Measurements from ENCODE around the gene ZCWPW1.

The ZCWPW1 gene

DNA sequence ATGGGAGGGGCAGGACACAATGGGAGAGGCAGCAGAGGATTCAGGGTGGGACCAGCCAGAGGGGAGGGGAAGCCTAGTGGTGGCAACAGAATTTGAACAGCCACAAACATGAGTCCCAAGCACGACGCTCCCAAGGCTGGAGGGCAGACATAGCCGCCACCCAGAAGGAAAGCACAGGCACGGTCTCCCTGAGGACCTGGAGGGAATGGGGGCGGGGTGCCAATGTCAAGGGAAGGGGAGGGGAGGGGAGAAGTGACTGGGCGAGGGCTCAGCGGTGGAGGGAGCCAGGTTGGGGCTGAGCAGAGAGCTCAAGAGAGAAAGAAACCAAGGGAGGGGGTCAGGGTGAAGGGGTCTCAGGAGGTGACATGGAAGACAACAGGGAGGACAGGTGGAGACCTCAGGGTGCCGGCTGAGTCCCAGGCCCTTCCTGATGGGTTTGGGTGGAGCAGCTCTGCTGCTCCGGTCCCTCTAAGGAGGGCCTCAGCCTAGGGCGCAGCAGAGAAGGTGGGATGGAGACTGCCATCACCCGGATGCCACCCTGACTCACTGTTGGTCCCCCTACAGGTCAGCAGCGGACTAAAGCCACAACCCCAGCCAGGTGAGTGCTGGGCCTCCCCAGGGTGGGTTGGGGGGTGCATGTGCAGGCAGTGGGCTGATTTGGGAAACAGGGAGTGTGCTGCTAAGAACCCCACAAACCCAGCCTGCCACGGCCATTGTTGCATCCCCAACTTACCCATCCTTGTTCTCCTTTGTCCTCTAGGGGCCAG, 31.0 kb downstream of the ZCWPW1 start:
- DNase-seq (ENCODE audit: low read depth) = no peak
- in situ Hi-C loops (cut with HindIII; ENCODE audit: low sequenced_read_pairs) = no loop called here
- no peak for TF ChIP-seq CTCF (IDR thresholded peaks at IDR 0.05; ENCODE audit: low read depth, low read length, missing control alignments)
- H3K4me3 ChIP-seq (ENCODE audit: low read depth, low read length) = no peak overlapping the region

DNA sequence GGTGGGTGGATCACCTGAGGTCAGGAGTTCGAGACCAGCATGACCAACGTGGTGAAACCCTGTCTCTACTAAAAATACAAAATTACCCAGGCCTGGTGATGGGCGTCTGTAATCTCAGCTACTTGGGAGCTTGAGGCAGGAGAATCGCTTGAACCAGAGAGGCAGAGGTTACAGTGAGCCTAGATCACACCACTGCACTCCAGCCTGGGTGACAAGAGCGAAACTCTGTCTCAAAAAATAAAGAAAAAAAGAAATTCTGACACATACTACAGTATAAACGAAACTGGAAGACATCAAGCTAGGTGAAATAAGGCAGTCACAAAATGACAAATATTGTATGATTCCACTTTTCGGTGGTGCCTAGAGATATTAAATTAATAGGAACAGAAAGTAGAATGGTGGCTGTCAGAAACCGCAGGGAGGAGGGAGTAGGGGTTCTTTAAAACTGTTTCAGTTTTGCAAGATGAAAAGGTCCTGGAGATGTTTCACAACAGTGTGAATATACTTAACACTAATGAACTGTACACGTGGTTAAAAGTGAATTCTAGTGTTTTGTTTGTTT, 32.0 kb downstream of the ZCWPW1 start:
- H3K4me3 ChIP-seq (ENCODE audit: low read depth, low read length) = no peak overlapping the region
- TF ChIP-seq CTCF (IDR thresholded peaks at IDR 0.05; ENCODE audit: low read depth, low read length, missing control alignments) = no peak
- DNase-seq (ENCODE audit: low read depth) = no peak
- in situ Hi-C loops (cut with HindIII; ENCODE audit: low sequenced_read_pairs) = no loop called here

- in situ Hi-C loops (cut with HindIII; ENCODE audit: low sequenced_read_pairs) = no loop called here
- no peak for DNase-seq (ENCODE audit: low read depth)
- TF ChIP-seq CTCF (IDR thresholded peaks at IDR 0.05; ENCODE audit: low read depth, low read length, missing control alignments) = no peak
- H3K4me3 ChIP-seq (ENCODE audit: low read depth, low read length) = no peak overlapping the region
Observed at GRCh38 chr7:100394077-100394476, 34.4 kb downstream of the ZCWPW1 start.

DNA sequence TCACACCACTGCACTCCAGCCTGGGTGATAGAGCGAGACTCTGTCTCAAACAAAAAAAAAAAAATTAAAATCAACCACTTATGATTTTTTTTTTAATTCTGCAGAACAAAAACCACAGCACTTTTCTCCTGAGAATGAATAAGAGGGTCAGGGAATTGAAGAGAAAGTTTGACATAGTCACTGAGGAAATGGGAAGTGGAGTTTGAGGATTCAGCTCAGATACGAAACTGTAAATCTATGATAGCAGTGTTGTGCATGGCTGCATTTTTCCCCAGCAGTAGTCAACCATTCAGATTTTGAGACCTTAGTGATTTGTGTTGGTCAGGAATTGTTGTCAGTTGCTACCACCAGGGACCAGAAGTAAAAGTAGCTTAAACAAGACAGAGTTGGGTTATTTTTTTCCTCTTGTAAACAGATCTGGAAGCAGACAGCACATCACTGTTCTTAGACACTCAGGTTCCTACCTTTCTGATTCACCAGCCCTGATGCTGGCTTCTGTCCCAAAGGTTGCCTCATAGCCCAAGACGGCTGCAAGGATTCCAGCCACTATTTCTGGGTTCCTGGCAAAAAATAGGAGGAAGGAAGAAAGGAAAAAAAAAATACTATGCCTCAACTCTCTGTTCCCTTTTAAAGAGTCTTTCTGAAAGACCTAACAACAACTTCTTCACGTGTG, 35.1 kb downstream of the ZCWPW1 start:
- in situ Hi-C loops (cut with HindIII; ENCODE audit: low sequenced_read_pairs) = no loop called here
- TF ChIP-seq CTCF (IDR thresholded peaks at IDR 0.05; ENCODE audit: low read depth, low read length, missing control alignments) = no peak
- DNase-seq (ENCODE audit: low read depth) = no peak
- H3K4me3 ChIP-seq (ENCODE audit: low read depth, low read length) = no peak overlapping the region

DNA sequence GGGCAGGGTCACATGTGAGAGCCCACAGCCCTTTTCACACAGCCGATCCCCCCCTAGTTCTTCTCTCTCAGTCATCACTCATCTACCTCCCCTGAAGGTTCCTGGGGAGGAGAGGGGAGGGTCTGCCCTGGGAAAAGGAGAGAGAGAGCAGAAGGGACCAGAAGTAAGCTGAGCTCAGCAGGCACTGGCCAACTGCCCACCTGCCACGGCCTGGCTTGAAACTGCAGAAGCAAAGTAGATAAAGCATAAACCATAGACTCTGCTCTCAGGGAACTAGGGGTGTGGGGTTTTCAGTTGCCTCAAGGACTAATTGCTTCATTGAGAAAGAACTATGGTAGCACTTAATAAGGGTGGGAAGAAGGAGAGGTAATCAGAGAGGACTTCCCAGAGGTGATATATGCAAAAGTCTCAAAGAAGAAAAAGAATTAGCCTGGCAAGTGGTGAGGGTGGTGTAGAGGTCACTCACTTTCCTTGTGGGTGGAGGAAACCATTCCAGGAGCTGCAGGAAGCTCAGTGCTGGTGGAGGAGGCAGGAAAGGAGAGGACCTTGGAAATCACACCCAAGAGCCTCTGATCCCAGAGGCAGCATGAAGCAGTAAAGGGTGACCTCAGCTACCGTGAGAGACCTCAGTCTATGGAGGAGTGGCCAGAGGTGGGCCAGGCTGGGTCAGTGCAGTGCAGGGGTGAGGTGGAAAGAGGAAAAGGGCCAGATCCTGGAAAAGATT, 38.1 kb downstream of the ZCWPW1 start:
- TF ChIP-seq CTCF (IDR thresholded peaks at IDR 0.05; ENCODE audit: low read depth, low read length, missing control alignments) = no peak
- H3K4me3 ChIP-seq (ENCODE audit: low read depth, low read length) = no peak overlapping the region
- in situ Hi-C loops (cut with HindIII; ENCODE audit: low sequenced_read_pairs) = no loop called here
- no peak for DNase-seq (ENCODE audit: low read depth)

- H3K4me3 ChIP-seq (ENCODE audit: low read depth, low read length) = no peak overlapping the region
- in situ Hi-C loops (cut with HindIII; ENCODE audit: low sequenced_read_pairs) = no loop called here
- TF ChIP-seq CTCF (IDR thresholded peaks at IDR 0.05; ENCODE audit: low read depth, low read length, missing control alignments) = no peak
- no peak for DNase-seq (ENCODE audit: low read depth)
Observed at GRCh38 chr7:100389437-100390088, 38.9 kb downstream of the ZCWPW1 start.

Measured in astrocyte of the cerebellum (primary cell).